Neutrophil (primary cell): Measurements from ENCODE around the gene C1QTNF1.
"Not testable (repeated sequence)": the region's sequence is repeated elsewhere in the genome, so short reads cannot be mapped to it uniquely, and the experiment has no call there.

Experiments used
- H3K27ac ChIP-seq: fragments of 200-600 bp; sonication (generic); 2 replicates; pipeline ENCODE4 v1.5.1; 2016; ENCODE audit warnings: mild to moderate bottlenecking, moderate library complexity
- H3K27me3 ChIP-seq: fragments of 200-600 bp; sonication (generic); 2 replicates; pipeline ENCODE4 v1.6.0; 2016; ENCODE audit warnings: mild to moderate bottlenecking
- H3K36me3 ChIP-seq: fragments of 200-600 bp; sonication (generic); 2 replicates; pipeline ENCODE4 v1.5.1; 2017
- H3K4me1 ChIP-seq, 2 experiments: fragments of 200-600 bp in 1 of 2; sonication (generic) in 1 of 2; 1 replicate in 1 of 2; 2 replicates in 1 of 2; pipeline versions ENCODE4 v1.5.1 to v1.6.1; 2013 to 2016; ENCODE audit warnings: low read depth in 1 of 2, low read length in 1 of 2, mild to moderate bottlenecking in 1 of 2, moderate library complexity in 1 of 2; ENCODE audit not compliant: control insufficient read depth in 1 of 2, insufficient read depth in 1 of 2
- H3K4me3 ChIP-seq, 2 experiments: fragments of 200-600 bp in 1 of 2; sonication (generic) in 1 of 2; 1 replicate in 1 of 2; 2 replicates in 1 of 2; pipeline ENCODE4 v1.5.1; 2013 to 2016; ENCODE audit warnings: low read depth in 1 of 2, low read length in 1 of 2, mild to moderate bottlenecking in 1 of 2, moderate library complexity in 1 of 2
- H3K9me3 ChIP-seq: fragments of 200-600 bp; sonication (generic); 2 replicates; pipeline ENCODE4 v1.5.1; 2016
- CTCF ChIP-seq: fragments of 200-600 bp; sonication (generic); IDR thresholded peaks from 2 replicates; pipeline ENCODE4 v1.5.1; 2016; ENCODE audit warnings: antibody characterized with exemption

The C1QTNF1 gene

GRCh38 chr17:79019261-79019631 is 4.7 kb upstream of the C1QTNF1 start:
- H3K4me1 ChIP-seq, result peaks cover 0 to 6% of the 10 kb centered on the region in 2 experiments
- H3K4me3 ChIP-seq, result no peak overlapping the region
- H3K9me3 ChIP-seq, result no peaks in the 10 kb centered on the region
- peaks cover 58% of the 10 kb centered on the region for H3K27me3 ChIP-seq
- H3K36me3 ChIP-seq, result no peaks in the 10 kb centered on the region
- TF ChIP-seq CTCF, result no peak
- no peak overlapping the region for H3K27ac ChIP-seq

GRCh38 chr17:79019632-79020584 is 4.1 kb upstream of the C1QTNF1 start:
- H3K27ac ChIP-seq, result no peak overlapping the region
- peaks cover 58% of the 10 kb centered on the region for H3K27me3 ChIP-seq

GRCh38 chr17:79020631-79021301 is 3.2 kb upstream of the C1QTNF1 start:
- Histone ChIP-seq H3K4me1 (peaks cover 0 to 9% of the 10 kb centered on the region in 2 experiments), H3K36me3 (no peaks in the 10 kb centered on the region), H3K4me3 (no peak overlapping the region)

More at GRCh38 chr17:79019632-79020584, 4.1 kb upstream of the C1QTNF1 start:
- Histone ChIP-seq H3K4me1 (peaks cover 0 to 9% of the 10 kb centered on the region in 2 experiments), H3K36me3 (no peaks in the 10 kb centered on the region), H3K4me3 (no peak overlapping the region), H3K9me3 (no peaks in the 10 kb centered on the region)
- TF ChIP-seq CTCF, result no peak

GRCh38 chr17:79021929-79022328 is 2.0 kb upstream of the C1QTNF1 start:
- H3K36me3 ChIP-seq, H3K4me1 ChIP-seq, H3K4me3 ChIP-seq, H3K9me3 ChIP-seq, H3K27ac ChIP-seq: not testable (repeated sequence)
- H3K27me3 ChIP-seq, result peaks cover 74% of the 10 kb centered on the region

More at GRCh38 chr17:79020631-79021301, 3.2 kb upstream of the C1QTNF1 start:
- H3K27ac ChIP-seq, result no peak overlapping the region
- peaks cover 63% of the 10 kb centered on the region for H3K27me3 ChIP-seq
- no peaks in the 10 kb centered on the region for H3K9me3 ChIP-seq
- no peak for TF ChIP-seq CTCF

GRCh38 chr17:79022507-79022991 is 1.4 kb upstream of the C1QTNF1 start:
- H3K4me3 ChIP-seq, result no peak overlapping the region
- TF ChIP-seq CTCF, result no peak
- no peaks in the 10 kb centered on the region for H3K36me3 ChIP-seq
- peaks cover 80% of the 10 kb centered on the region for H3K27me3 ChIP-seq
- H3K27ac ChIP-seq, result no peak overlapping the region
- H3K4me1 ChIP-seq, result peaks cover 0 to 9% of the 10 kb centered on the region in 2 experiments
- H3K9me3 ChIP-seq, result no peaks in the 10 kb centered on the region
